A549 treated with CpdA at 1 μM for 4 hours (cell line): ENCODE results near the gene DMRT1. TPM values are rescaled to one million over a fixed set of nuclear protein-coding genes. Genes with fewer than 3 reads are reported as not detected.

ENCODE experiments used
- total RNA-seq: library from RNA; stranded (reverse); fragments of 200-300 nt; extraction: Qiagen RNA extraction; gene quantifications from 5 replicates; pipeline ENCODE4 v1.2.3, GENCODE V29; 2022; ENCODE audit warnings: low read depth

Gene DMRT1
- total RNA-seq, result 0.02 TPM in 1 of 5 replicates, not detected in the others

GRCh38 chr9:841371-842209 lies at the start of gene DMRT1:
Gene DMRT1, plus strand, starts transcription at chr9:841697. Its CDS starts 142 bp downstream, at chr9:841839.

GRCh38 chr9:976258-976942 lies 134.9 kb downstream of the DMRT1 start, which contains the start of gene DMRT3:
Gene DMRT3, plus strand, starts transcription at chr9:976655. Its CDS starts 347 bp downstream, at chr9:977002.

Other genes with a start within 250 kb of the DMRT1 start
- gene DMRT3, start 135.0 kb downstream of the DMRT1 start, total RNA-seq, result not detected in 5 replicates
- 0.09 to 0.13 TPM in 2 of 5 replicates, not detected in the others for gene DMRT2, start 208.7 kb downstream of the DMRT1 start, total RNA-seq